ENCODE measurements around the gene CLTA.

DNA sequence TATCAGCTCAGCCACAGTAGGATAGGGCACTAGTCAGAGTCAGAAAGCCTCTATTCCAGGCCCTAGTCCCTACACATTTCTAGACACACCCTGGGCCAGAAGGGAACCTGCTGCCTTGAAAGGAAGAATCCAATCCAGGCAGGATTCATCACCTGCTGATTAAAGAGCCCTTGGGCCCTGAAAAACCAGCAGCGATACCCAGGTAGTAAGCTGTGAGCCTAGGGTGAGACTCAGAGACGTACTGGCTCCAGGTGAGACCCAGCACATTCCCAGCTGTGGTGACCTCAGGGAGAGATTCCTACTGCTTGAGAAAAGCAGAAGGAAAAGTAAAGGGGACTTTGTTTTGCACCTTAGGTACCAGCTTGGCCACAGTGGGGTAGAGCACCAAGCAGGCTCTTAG lies 16.9 kb upstream of the CLTA start:
- TF ChIP-seq, protein P1, sequence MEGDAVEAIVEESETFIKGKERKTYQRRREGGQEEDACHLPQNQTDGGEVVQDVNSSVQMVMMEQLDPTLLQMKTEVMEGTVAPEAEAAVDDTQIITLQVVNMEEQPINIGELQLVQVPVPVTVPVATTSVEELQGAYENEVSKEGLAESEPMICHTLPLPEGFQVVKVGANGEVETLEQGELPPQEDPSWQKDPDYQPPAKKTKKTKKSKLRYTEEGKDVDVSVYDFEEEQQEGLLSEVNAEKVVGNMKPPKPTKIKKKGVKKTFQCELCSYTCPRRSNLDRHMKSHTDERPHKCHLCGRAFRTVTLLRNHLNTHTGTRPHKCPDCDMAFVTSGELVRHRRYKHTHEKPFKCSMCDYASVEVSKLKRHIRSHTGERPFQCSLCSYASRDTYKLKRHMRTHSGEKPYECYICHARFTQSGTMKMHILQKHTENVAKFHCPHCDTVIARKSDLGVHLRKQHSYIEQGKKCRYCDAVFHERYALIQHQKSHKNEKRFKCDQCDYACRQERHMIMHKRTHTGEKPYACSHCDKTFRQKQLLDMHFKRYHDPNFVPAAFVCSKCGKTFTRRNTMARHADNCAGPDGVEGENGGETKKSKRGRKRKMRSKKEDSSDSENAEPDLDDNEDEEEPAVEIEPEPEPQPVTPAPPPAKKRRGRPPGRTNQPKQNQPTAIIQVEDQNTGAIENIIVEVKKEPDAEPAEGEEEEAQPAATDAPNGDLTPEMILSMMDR (conservative IDR thresholded peaks at IDR 0.05; ENCODE audit: low read length) = no peak
- no peak for TF ChIP-seq EZH2phosphoT487 (IDR thresholded peaks at IDR 0.05; ENCODE audit: borderline replicate concordance, low read depth, low read length)
